Lower leg skin (tissue), 4 donors: ENCODE results near the gene MGST1. TPM values are rescaled to one million over a fixed set of nuclear protein-coding genes. Genes with fewer than 3 reads are reported as not detected.
A peak's percentile ranks its signal among the peaks of the same experiment; 100 is the strongest.

Source experiments
- DNase-seq, 2 donors: peaks; one replicate each; pipeline ENCODE4 v3.0.0-alpha.2; 2019; ENCODE audit warnings: low spot score in 2 of 2
- H3K4me3 ChIP-seq: fragments of 200-600 bp; sonication (generic); 2 replicates; pipeline ENCODE4 v1.5.1; 2017; ENCODE audit warnings: mild to moderate bottlenecking, low read depth; ENCODE audit not compliant: poor library complexity, severe bottlenecking
- POLR2A ChIP-seq, 2 donors: fragments of 450-650 bp; IDR thresholded peaks; one replicate each; pipeline ENCODE4 v1.6.1; 2016 to 2017; ENCODE audit warnings: antibody characterized with exemption in 2 of 2, mild to moderate bottlenecking in 1 of 2, moderate library complexity in 1 of 2
- WGBS, 2 donors: methylation state at CpG; one replicate each; pipeline ENCODE4 v1.1.5; 2018; 5-methylcytosine and 5-hydroxymethylcytosine counted together
- intact Hi-C: fragments of 100-400 bp; cut with DNase I; formaldehyde crosslinking; loops from one replicate; pipeline ENCODE4 v1.15.0; 2023; ENCODE audit warnings: low total_unique reads
- total RNA-seq, 4 donors: library from RNA; depleted of rRNA; stranded (reverse); fragments of >200 nt; gene quantifications; one replicate each; pipeline ENCODE4 v1.1.0, GENCODE V29; 2016
- TF ChIP-seq, protein P1 (sequence below), 3 donors: fragments of 450-650 bp; IDR thresholded peaks; one replicate each; pipeline ENCODE4 v1.5.1; 2016; ENCODE audit warnings: antibody characterized with exemption in 3 of 3, mild to moderate bottlenecking in 3 of 3, moderate library complexity in 2 of 3

Gene MGST1, protein sequence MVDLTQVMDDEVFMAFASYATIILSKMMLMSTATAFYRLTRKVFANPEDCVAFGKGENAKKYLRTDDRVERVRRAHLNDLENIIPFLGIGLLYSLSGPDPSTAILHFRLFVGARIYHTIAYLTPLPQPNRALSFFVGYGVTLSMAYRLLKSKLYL
- total RNA-seq = 10 to 100 TPM; 47.9 to 95.1 (median 59.3) TPM

DNA sequence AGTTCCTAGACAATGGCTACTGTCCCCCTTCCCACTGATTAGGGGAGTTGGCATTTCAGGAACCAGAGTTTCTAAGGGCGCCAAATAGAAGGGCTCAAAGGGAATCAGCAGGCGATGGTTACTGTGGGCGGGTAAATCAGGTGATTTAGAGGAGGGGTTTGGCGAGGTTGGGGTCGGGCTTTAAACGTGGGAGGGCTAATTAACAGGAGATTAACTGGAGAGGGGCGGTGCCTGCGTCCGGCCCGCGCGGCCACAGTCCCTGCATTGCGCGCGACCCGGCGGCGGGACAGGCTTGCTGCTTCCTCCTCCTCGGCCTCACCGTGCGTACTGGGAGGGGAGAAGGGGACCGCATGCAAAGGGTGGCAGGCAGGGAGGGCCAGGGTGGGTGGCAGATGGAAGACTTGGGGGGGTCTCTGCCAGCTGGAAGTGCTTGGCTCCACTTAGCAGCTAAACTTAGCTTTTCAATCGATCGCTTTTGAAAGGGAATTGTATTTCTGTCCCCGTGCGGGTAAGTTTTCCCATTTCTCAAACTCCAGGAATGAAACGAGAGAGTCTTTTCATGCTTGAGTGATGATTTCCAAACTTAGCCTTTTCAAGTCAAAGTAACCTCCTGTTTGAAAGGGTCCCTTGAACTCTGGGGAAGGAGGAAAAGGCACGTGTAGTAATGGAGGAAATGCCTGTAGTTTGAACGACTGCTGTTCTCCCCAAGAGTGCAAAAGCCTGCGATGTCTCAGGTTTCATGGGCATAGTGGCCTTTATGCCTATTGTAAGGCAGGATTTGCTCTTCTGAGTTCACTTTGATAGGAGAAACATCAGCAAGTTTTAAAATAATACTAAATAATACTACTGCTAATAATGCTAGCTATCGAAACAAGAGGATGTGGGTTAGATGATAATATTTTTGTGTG is at the start of gene MGST1:
TSS of gene MGST1 (plus strand) at position 255 of the 908 bp plus-strand sequence. CDS start 6,608 bp downstream, outside the sequence.
- peak; percentile 30 to 89 for DNase-seq
- TF ChIP-seq POLR2A (IDR thresholded peaks at IDR 0.05) = no peak
- TF ChIP-seq, protein P1, sequence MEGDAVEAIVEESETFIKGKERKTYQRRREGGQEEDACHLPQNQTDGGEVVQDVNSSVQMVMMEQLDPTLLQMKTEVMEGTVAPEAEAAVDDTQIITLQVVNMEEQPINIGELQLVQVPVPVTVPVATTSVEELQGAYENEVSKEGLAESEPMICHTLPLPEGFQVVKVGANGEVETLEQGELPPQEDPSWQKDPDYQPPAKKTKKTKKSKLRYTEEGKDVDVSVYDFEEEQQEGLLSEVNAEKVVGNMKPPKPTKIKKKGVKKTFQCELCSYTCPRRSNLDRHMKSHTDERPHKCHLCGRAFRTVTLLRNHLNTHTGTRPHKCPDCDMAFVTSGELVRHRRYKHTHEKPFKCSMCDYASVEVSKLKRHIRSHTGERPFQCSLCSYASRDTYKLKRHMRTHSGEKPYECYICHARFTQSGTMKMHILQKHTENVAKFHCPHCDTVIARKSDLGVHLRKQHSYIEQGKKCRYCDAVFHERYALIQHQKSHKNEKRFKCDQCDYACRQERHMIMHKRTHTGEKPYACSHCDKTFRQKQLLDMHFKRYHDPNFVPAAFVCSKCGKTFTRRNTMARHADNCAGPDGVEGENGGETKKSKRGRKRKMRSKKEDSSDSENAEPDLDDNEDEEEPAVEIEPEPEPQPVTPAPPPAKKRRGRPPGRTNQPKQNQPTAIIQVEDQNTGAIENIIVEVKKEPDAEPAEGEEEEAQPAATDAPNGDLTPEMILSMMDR (IDR thresholded peaks at IDR 0.05) = no peak
- intact Hi-C loops = no loop called here
- H3K4me3 ChIP-seq = peak within 1 kb of the TSS; percentile 25
- WGBS, 2 donors = 5% methylated on average over 31 of the region's 31 CpGs

DNA sequence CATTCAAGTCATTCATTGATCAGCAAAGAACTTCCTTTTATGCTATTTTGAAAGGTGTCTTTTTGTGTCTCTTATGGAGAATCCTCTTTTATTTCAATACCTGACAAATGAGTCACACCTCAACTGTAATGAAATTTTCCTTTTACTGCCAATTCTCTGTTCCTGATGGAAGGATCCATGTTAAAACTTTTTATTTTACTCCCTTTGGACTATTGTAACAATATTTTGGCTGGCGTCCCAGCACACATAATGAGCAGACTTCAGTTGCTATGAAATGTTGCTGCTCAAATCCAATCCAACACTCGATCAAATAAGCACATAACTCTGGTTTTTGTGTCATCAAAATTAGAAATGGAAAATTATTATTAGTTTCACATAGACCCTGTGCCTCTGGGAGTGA is 48.0 kb upstream of the MGST1 start:
- 28 to 35% methylated on average over 2 of the region's 2 CpGs for WGBS, 2 donors
- DNase-seq = no peak
- intact Hi-C loops = no loop called here
- TF ChIP-seq, protein P1 (IDR thresholded peaks at IDR 0.05) = no peak
- no peak for TF ChIP-seq POLR2A (IDR thresholded peaks at IDR 0.05)
- H3K4me3 ChIP-seq = no peak overlapping the region

DNA sequence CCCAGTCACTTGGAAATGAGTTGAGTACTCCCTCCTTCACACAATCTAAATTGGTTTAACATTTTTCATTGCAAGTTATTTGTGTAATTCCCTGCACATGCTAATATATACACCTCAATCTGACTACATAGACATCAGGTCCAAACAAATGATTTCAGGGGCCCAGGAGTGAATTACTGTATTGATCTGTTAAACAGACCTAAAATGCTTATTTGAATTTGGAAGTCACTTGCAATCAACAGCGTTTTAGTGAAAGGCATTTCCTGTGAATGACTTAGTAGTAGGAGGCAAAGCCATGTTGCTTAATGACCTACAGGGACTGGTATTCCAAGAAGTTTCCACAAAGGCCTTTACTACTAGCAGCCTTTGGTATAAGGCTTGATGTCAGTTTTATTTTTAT is 47.3 kb upstream of the MGST1 start:
- intact Hi-C loops = no loop called here
- H3K4me3 ChIP-seq = no peak overlapping the region
- WGBS, 2 donors = 24 to 39% methylated on average over 1 of the region's 1 CpG
- DNase-seq = no peak
- TF ChIP-seq, protein P1 (IDR thresholded peaks at IDR 0.05) = no peak
- TF ChIP-seq POLR2A (IDR thresholded peaks at IDR 0.05) = no peak

DNA sequence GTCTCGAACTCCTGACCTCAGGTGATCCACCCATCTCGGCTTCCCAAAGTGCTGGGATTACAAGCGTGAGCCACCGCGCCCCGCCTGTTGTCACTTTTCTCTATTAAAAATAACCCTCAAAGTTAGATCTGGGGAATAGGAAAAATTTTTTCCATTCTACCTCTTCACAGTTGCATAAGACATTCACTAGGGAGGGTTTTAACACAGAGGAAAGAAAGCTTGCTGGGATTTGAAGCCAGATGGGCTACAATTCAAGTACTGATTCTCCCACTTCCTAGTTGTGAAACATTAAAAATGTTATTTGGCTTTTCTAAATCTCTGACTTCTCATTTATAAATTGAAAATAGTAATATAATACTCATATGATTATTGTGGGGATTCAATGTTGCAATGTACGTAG is 46.7 kb upstream of the MGST1 start:
- no peak overlapping the region for H3K4me3 ChIP-seq
- intact Hi-C loops = no loop called here
- 59 to 82% methylated on average over 7 of the region's 7 CpGs for WGBS, 2 donors
- DNase-seq = peak in 1 of 2 donors; percentile 14
- TF ChIP-seq, protein P1 (IDR thresholded peaks at IDR 0.05) = no peak
- TF ChIP-seq POLR2A (IDR thresholded peaks at IDR 0.05) = no peak

DNA sequence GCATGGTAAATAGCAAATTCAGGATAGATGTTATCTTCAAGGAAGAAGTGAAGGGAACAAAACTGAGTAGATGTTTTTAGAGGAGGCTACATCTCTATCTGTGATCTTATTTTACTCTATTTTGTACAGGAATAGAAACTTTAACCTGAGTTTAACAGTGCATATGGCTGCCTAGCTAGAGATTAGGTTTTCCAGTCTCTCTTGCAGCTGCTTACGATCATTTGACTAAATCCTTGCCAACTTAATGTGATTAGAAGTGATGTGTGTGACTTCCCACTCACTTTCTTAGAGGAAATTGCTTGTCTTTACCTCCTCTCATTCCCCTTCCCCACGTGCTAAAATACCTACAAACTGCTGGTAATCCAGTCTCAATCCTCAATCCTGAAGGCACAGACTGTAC is 43.5 kb upstream of the MGST1 start:
- WGBS, 2 donors = 51 to 53% methylated on average over 2 of the region's 2 CpGs
- TF ChIP-seq, protein P1 (IDR thresholded peaks at IDR 0.05) = no peak
- no peak for TF ChIP-seq POLR2A (IDR thresholded peaks at IDR 0.05)
- no peak overlapping the region for H3K4me3 ChIP-seq
- intact Hi-C loops = no loop called here
- DNase-seq = no peak
